ENCODE data around the gene CEP170B.
"Not testable (repeated sequence)": the region's sequence is repeated elsewhere in the genome, so short reads cannot be mapped to it uniquely, and the experiment has no call there.

The CEP170B gene

DNA sequence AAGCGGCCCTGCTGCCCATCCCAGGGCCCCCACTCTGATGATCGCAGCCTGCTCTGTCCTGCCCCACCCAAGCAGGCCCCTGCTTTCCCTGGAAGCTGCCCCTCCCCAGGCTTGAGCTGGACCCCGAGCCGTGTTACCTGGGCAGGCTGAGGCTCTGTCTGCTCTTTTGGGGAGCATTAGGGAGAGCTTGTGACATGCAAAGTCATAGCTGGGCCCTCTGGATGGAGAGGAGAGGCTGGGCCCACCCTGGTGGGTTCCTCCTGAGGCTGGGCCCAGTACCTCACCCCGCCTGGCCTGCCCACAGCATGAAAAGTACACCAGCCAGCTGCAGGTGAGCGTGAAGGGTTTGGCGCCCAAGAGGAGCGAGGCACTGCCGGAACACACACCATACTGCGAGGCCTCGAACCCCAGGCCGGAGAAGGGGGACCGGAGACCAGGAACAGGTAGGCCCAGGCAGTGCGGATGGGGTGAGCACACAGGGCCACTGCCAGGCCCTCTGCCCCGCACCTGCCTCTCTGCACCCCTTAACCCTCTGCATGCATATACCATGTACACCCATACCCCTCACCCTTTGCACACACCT, 15.0 kb downstream of the CEP170B start:
- no peak for DNase-seq

DNA sequence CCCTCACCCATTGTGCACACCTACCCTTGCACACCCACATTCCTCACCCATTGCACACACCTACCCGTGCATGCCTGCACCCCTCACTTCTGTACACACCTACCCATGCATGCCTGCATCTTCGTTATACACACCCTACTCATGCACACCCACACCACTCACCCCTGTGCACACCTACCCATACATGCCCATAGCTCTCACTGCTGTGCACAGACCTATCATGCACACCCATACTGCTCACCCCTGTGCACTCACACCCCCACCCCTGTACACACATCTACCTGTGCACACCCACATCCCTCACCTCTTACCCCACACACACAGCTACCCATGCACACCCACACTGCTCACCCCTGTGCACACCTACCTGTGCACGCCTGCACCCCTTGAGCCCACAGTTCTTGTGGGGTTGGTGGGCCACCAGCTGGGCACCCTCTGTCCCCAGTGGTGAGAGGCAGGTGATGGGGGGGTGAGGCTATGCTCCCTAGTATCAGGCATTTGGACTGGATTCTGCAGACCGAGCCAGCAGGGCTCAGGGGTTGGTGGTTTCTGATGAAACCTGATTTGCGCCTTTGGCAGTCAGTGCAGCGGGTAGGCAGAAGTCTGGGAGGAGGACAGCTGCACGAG, 15.6 kb downstream of the CEP170B start:
- no peak for DNase-seq

DNA sequence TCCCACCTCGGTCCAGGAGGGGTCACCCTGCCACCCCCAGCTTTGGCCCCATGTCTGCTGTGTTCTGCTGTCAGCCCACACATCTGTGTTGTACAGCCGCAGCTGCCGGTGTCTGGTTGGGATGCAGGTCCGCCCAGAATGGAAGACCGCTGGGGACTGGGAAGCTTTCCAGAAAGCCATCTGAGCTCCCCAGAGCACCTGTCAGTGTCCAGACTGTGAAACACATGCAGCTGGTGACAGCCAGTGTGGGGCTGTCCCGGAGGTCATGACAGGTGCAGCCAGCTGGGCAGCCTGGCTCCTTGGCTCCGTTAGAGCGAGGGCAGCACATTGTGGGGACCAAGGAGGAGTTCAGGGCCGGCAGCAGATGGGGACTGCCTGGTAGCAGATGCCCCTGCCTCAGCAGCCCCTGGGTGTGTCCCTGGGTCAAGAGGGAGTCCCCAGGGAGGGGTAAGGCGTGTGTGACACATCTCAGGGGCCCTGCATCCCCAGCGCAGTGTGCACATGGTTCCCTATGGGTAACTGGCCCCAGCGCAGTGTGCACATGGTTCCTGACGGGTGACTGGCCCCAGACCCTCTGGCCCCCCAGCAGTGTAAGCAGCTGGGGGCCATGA, 16.4 kb downstream of the CEP170B start:
- no peak for DNase-seq

DNA sequence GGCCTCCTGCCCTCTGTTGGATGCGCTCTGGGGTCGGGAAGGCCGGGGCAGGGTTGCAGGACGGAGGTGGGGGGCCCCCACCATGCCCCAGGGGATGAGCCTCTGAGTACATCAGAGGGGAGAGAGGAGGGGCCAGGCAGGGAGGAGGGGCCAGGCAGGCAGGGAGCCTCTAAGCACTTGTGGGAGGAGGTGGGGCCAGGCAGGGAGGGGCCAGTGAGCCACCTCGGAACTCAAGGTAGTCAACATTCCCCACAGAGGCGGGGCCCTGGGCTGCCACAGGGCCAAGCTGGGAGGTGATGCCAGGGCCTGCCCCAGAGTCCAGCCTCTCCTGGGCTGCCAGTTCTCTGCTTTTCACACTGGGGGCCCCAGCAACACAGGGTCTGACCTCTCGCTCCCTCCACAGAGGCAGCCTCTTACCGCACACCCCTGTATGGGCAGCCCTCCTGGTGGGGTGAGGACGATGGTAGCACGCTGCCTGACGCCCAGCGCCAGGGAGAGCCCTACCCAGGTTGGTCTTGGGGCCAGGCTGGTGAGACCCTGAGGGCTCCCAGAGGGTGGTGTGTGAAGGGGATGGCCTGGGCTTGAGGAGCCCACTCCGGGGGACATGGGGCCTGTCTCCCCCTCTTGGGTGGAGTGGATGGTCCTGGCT, 17.4 kb downstream of the CEP170B start:
- DNase-seq = peak; percentile 87

DNA sequence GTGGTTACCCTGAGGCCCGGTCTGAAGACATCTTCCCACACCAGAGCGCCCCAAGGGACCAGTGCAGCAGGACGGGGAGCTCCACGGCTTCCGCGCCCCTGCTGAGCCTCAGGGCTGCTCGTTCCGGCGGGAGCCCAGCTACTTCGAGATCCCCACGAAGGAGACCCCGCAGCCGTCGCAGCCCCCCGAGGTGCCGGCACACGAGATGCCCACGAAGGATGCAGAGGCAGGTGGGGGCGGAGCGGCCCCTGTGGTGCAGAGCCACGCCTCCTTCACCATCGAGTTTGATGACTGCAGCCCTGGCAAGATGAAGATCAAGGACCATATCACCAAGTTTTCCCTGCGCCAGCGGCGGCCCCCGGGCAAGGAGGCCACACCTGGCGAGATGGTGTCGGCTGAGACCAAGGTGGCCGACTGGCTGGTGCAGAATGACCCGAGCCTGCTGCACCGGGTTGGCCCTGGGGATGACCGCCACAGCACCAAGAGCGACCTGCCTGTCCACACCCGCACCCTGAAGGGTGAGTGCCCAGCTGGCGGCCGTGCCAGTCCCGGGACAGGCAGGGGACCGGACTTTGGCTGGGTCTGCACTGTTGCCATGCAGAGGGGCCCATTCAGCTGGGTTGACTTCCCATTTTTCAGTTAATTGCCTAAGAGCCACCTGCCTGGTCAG, 18.1 kb downstream of the CEP170B start:
- DNase-seq = peak; percentile 43

DNA sequence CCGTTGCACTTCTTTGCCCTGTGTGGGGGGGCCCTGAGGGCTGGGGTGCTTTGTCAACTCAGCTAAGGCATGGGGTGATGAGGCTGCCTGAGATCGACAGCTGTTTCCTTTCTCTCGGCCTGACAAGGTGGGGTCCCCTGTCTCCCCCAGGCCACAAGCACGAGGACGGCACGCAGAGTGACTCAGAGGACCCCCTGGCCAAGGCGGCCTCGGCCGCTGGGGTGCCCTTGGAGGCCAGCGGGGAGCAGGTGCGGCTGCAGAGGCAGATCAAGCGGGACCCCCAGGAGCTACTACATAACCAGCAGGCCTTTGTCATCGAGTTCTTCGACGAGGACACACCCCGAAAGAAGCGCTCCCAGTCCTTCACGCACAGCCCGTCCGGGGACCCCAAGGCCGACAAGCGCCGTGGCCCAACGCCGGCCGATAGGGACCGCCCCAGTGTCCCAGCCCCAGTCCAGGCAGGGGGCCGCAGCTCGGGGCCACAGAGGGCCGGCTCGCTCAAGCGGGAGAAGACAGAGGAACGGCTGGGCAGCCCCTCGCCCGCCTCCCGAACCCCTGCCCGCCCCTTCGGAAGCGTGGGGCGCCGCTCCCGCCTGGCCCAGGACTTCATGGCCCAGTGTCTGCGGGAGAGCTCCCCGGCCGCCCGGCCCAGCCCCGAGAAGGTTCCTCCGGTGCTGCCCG, 18.8 kb downstream of the CEP170B start:
- peak; percentile 15 for DNase-seq

DNA sequence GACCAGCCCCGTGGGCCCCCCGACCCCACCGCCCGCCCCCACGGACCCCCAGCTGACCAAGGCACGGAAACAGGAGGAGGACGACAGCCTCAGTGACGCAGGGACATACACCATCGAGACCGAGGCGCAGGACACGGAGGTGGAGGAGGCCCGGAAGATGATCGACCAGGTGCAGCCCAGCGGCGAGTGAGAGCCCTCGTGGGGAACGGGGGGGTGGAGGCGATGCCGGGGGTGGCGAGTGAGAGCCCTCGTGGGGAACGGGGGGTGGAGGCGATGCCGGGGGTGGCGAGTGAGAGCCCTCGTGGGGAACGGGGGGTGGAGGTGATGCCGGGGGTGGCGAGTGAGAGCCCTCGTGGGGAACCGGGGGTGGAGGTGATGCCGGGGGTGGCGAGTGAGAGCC, 19.3 kb downstream of the CEP170B start:
- DNase-seq = not testable (repeated sequence)

DNA sequence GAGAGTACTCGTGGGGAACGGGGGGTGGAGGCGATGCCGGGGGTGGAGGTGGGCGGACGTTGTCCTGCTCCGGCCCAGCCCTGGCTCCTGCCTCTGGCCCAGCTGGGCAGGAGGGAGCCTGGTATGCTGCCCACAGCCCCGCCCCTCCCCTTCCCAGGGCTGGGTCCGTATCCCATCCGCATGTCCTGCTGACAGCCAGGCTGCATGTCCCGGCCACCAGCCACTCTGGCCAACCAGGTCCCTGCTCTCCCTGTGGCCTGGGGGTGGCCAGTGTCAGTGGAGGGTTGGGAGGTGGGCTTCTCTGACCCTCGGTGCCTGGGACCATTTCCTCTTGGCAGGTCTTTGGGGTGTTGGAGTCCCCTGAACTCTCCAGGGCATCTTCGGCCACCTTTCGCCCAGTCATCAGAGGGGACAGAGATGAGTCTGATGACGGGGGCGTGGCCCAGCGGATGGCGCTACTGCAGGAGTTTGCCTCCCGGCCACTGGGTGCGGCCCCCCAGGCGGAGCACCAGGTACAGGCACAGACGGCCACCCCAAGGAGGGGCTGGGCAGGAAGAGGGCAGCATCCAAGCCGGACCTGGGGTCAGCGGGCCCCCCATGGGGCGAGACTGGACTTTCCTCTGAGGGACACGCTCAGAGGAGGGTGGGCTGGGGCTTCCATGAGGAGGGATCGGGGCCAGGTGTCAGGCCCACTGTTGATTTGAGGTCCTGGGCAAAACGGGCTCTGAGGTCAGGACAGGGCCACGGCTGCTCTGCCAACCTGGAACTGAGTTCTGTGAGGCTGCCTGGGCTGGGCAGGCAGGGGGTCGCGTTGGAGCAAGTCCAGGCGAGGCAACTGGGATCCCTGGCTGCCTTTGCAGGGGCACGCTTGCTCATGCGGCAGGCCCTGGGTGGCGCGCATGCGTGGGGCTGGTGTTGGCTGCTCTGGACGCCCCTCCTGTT, 20.2 kb downstream of the CEP170B start:
- peak; percentile 44 for DNase-seq

DNA sequence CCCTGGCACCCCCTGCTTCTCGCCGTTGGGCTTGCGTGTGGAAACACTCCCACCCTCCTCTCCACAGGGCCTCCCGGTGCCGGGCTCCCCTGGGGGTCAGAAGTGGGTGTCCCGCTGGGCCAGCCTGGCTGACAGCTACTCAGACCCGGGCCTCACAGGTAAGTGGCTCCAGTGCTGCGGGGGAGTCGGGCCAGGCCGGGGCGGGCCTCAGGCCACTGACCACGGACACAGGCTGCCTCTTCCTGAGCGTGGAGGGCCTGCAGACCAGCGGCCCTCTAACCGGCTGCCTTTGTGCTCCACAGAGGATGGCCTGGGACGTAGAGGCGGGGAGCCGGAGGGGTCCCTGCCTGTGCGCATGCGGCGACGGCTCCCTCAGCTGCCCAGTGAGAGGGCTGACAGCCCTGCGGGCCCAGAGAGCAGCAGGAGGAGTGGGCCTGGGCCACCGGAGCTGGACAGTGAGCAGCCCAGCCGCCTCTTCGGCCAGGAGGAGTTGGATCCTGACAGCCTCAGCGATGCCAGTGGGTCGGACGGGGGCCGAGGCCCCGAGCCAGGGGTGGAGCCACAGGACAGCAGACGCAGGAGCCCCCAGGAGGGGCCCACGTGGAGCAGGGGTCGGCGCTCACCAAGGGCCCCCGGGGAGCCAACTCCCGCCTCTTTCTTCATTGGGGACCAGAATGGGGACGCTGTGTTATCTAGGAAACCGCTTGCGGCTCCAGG, 21.1 kb downstream of the CEP170B start:
- DNase-seq = peak; percentile 56

DNA sequence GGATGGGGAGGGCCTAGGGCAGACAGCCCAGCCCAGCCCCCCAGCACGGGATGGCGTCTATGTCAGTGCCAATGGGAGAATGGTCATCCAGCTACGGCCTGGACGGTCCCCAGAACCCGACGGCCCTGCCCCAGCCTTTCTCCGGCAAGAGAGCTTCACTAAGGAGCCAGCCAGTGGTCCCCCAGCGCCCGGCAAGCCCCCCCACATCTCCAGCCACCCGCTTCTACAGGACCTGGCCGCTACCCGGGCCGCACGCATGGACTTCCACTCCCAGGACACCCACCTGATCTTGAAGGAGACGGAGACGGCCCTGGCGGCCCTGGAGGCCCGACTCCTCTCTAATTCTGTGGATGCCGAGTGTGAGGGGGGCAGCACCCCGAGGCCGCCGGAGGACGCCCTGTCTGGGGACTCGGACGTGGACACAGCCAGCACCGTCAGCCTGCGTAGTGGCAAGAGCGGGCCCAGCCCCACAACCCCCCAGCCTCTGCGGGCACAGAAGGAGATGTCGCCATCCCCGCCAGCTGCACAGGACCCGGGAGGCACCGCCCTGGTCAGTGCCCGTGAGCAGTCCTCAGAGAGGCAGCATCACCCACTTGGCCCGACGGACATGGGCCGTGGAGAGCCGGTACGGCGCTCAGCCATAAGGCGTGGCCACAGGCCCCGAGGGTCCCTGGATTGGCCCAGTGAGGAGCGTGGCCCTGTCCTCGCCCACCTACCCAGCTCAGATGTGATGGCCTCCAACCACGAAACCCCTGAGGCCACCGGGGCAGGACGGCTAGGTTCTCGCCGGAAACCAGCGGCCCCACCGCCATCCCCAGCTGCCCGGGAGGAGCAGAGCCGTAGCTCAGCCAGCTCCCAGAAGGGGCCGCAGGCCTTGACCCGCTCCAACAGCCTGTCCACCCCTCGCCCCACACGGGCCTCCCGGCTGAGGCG, 21.9 kb downstream of the CEP170B start:
- peak; percentile 50 for DNase-seq

DNA sequence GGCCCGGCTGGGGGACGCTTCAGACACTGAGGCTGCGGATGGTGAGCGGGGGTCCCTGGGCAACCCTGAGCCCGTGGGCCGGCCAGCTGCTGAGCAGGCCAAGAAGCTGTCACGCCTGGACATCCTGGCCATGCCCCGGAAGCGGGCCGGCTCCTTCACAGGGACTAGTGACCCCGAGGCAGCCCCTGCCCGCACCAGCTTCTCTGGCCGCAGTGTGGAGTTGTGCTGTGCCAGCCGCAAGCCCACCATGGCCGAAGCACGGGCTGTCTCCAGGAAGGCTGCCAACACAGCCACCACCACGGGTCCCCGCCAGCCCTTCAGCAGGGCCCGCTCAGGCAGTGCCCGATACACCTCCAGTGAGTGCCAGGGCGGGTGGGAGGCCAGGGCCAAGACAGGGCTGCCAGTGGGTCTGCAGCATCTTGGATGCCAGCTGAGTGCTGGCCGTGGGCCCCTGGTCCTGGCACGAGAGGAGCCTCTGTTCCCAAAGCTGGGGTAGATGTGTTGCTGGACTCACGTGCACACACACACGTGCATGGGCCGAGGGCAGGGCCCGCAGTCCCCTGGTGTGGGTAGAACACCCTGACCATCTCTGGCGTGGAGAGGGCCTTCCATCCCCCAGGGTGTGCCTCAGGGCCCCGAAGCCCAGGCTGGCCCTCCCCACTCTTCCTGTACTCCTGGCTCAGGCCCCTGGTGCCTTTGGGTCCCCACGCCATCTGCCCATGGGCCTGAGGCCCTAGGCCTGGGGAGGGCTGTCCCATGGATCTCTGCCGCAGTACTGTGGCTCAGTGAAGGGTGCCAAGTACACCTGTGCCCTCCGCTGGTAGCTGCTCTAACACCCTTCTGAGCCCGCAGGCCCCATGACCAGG, 22.8 kb downstream of the CEP170B start:
- DNase-seq = peak; percentile 19

DNA sequence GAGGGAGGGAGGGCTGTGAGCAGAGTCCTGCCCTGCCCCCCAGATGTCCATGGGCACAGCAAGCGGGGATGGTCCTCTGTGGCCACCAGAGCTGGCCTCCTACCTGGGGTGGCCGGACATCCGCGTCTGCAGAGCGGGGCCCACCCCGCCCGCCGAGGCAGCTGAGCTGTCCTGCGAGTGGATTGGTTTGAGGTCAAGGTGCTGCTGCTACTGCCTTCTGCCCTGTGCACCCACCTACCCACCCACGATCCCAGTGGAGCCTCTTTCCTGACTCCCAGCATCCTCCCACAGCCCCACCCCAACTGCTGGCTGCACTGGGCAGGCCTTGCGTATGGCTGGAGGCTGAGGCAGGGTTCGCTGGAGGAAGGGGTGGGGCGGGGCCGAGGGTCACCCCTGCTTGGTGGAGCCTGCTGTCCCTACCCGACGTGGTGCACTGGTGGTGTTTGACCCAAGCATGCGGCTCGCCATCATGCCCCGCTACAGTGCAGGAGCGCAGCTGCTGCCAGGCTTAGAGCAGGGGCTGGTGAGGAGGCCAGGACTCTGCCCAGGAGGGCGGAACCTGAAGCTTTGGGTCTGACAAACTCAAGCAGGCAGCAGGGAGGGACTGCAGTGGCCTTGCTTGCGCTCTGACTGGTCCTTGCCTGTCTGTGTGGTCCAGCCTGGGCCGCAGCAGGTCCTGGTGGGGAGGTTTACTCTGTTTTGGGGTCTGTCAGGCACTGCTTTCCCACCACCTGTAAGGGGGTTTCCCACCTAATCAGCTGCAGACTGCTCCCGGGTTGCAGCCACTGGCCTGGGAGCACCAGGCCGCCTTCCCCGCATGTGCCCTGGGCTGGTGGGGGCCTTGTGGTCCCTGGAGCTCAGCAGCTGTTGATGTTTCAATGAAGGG, 23.7 kb downstream of the CEP170B start:
- DNase-seq = peak; percentile 33

DNA sequence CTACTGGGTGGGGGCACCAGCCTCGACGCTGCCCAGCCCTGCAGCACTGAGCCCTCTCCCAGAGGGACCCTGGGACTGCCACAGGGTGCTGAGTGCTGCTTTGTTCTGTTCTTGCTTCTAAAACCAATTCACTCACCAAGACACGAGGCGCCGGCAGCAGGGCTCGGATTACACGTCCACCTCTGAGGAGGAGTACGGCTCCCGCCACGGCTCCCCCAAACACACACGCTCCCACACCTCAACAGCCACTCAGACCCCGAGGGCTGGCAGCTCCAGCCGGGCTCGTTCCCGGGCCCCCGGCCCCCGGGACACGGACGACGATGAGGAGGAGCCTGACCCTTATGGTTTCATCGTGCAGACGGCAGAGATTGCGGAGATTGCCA, 24.3 kb downstream of the CEP170B start:
- DNase-seq = no peak

DNA sequence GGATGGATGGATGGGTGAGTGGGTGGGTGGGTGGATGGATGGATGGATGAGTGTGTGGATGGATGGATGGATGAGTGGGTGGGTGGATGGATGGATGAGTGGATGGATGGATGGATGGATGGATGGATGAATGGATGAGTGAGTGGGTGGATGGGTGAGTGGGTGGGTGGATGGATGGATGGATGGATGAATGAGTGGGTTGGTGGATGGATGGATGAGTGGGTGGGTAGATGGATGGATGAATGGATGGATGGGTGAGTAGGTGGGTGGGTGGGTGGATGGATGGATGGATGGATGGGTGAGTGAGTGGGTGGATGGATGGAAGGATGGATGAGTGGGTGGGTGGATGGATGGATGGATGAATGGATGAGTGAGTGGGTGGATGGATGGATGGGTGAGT, 25.2 kb downstream of the CEP170B start:
- not testable (repeated sequence) for DNase-seq

DNA sequence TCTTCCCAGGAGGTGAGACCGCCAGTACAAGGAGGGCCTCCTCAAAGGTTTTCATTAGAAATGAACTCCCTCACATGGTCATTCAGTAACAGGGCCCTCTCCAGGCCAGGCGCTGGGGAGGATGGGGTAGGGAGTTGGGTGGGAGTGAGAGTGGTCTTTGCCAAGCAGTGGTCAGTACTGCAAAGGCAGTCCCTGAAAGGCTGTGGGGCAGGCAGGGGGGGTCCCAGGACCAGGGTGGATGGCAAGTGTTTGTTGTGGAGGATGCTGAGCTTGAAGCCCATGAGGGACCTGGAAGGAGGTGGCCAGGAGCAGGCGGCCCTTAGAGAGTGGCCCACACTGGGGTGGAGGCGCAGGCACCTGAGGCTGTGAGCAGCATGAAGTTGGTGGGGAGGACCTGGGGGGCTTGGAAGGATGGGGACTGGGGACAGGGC, 26.1 kb downstream of the CEP170B start:
- DNase-seq = no peak

DNA sequence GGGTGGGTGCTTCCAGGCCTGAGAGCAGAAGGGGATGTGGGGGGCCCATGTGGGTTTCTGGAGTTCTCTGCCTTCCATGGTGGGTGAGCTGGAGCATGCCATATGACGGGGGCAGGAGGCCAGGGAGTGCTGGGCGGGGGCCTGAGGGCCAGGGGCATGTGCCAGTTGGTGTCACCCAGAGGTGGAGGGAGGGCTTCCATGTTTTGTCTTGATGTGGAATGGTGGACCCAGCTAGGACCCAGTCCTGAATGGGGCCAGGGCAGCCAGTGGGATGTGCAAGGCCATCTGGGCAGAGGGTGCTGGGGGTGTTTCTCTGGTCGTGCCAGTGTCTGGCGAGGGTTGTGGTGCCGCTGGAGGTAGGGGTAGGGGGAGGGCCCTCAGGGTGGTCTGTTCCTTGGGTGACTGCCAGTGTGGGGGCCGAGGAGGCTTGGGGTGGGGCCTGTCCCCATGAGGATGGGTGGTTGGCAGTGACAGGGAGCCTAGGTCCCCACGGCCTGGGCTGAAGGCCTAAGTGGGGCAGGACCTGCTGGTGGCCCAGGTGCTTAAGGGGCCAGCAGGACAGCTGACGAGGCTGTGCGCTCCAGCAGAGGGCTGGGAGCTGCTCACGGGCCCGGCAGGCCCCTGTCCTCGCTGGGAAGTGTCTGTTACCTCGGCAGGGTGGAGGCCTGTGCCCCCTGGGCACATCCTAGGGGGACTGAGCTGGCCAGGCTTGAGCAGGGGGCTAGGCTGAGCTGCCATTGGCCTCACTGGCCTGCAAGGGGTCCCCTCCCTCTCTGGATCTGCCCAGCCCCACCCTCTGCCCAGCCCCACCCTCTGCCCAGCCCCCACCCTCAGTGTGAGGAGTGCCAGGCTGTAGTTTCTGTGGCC, 26.8 kb downstream of the CEP170B start:
- peak; percentile 24 for DNase-seq
